Brain pericyte (primary cell): ENCODE measurements around the gene CYP4F2.
"Not testable (repeated sequence)": the region's sequence is repeated elsewhere in the genome, so short reads cannot be mapped to it uniquely, and the experiment has no call there.

Experiments used
- DNase-seq: peaks from one replicate; pipeline ENCODE4 v3.0.0-alpha.2; 2012; ENCODE audit warnings: low read depth, low spot score

The CYP4F2 gene

DNA sequence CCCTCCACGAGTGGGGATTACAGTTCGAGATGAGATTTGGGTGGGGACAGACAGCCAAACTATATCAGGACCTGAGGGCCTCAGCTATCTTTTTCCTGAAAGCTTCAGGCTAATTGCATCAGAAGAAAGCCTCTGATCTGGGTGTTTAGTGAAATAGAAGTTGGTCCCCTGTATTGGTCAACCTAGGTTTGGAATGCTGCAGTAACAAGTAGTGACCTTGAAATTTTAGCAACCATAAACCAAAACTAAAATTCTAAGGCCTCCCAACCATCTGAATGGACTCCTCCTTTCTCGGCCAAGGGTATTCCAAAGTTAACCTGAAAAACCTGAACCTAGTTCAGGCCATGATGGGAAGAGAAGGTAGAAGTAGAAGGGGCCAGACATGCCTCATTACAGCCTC, 47.5 kb downstream of the CYP4F2 start:
- no peak for DNase-seq

- no peak for DNase-seq
Measured at GRCh38 chr19:15846923-15847322, 51.0 kb downstream of the CYP4F2 start.

DNA sequence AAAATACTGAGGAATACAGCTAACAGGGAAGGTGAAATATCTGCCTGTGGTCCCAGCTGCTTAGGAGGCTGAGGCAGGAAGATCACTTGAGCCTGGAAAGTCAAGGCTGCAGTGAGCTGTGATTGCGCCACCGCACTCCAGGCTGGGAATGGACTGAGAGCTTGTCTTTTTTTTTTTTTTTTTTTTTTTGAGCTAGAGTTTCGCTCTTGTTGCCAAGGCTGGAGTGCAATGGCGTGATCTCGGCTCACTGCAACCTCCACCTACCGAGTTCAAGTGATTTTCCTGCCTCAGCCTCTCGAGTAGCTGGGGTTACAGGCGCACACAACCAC, 54.0 kb downstream of the CYP4F2 start:
- not testable (repeated sequence) for DNase-seq

DNA sequence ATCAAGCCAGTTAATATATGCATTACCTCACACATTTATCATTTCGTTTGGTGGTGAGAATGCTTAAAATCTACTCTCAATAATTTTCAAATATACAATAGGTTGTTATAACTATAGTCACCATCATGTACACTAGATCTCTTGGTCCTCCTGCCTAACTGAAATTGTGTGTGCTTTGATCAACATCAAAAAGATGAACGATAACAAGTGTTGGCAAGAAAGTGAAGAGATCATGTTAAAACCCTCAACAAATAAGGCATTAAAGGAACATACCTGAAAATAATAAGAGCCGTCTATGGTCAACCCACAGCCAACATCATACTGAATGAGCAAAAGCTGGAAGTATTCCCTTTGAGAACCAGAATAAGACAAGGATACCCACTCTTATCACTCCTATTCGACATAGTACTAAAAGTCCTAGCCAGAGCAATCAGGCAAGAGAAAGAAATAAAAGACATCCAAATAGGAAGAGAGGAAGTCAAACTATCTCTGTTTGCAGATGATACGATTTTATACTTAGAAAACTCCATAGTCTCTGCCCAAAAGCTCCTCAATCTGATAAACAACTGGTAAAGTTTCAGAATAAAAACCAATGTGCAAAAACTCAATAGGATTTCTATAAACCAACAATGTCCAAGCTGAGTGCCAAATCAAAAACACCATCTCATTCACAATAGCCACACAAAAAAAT, 54.5 kb downstream of the CYP4F2 start:
- no peak for DNase-seq

GRCh38 chr19:15841875-15842569, 55.9 kb downstream of the CYP4F2 start:
- DNase-seq = no peak

GRCh38 chr19:15840833-15841232, 57.0 kb downstream of the CYP4F2 start:
- no peak for DNase-seq

DNA sequence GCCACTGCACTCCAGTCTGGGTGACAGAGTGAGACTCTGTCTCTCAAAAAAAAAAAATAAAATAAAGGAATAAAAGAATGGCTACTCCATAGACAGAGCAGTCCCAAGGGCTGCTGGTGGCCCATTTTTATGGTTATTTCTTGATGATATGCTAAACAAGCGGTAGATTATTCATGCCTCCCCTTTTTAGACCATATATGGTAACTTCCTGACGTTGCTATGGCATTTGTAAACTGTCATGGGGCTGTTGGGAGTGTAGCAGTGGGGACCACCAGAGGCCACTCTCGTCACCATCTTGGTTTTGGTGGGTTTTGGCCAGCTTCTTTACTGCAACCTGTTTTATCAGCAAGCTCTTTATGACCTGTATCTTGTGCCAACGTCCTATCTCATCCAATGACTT, 58.0 kb downstream of the CYP4F2 start:
- DNase-seq = not testable (repeated sequence)

- no peak for DNase-seq
Measured at GRCh38 chr19:15838351-15838750, 59.5 kb downstream of the CYP4F2 start.

DNA sequence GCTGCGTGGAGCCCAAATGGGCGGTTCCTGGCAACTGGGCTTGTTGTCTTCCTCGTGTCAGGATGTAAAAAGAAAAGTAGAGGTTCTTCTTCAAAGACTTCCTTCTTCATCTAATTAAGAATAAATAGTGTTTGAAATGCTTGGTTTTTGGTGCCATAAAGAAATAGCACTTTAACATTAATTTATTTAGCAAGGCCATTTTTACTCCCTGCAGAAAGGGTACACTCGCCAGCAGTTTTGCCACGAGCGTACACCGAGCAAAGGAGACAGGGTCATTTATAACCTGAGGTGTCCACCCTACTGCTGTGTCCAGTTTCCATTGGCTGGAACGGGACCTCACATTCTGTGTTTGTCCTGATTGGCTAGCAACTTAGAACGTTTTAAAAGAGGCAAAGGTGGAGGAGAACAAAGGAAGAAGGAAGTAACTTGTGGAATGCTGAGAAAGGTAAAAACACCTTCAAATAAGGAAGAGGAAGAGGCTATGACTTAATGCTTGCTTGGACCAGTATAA, 60.6 kb downstream of the CYP4F2 start:
- no peak for DNase-seq

- peak; percentile 24 for DNase-seq
Measured at GRCh38 chr19:15836330-15837220, 61.3 kb downstream of the CYP4F2 start.

GRCh38 chr19:15835565-15836329, 62.1 kb downstream of the CYP4F2 start:
- DNase-seq = not testable (repeated sequence)

DNA sequence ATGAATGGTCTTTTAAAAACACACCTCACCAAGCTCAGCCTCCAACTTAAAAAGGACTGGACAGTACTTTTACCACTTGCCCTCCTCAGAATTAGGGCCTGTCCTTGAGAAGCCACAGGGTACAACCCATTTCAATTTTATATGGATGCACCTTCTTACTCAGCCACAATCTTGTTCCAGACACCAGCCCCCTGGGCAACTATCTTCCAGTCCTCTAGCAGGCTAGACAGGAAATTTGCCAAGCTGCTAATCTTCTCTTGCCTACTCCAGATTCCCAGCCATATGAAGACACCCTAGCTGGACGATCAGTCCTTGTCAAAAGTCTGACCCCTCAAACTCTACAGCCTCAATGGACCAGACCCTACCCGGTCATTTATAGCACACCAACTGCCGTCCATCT, 63.6 kb downstream of the CYP4F2 start:
- not testable (repeated sequence) for DNase-seq

DNA sequence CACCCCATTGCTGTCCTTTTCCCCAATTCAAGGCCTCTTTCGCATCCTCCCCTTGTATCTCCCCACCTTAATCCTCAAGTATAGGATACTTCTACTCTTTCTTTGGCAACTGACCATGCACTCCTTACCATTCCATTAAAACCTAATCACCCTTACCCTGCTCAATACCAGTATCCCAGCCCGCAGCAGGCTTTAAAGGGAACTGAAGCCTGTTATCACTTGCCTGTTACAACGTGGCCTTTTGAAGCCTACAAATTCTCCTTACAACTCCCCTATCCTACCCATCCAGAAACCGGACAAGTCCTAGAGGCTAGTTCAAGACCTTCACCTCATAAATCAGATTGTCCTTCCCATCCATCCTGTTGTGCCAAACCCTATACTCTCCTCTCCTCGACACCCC, 66.2 kb downstream of the CYP4F2 start:
- no peak for DNase-seq

DNA sequence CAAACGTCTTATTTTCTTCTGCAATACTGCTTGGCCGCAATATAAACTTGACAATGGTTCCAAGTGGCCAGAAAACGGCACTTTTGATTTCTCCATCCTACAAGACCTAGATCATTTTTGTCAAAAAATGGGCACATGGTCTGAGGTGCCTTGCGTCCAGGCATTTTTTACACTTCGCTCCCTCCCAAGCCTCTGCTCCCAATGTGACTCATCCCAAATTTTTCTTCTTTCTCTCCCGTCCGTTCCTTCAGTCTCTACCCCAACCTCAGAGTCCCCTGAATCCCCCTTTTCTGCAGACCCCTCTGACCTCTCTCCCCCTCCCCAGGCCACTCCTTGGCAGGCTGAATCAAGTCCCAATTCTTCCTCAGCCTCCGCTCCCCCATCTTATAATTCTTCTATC, 68.1 kb downstream of the CYP4F2 start:
- no peak for DNase-seq

- DNase-seq = no peak
Measured at GRCh38 chr19:15829306-15829698, 68.6 kb downstream of the CYP4F2 start.

DNA sequence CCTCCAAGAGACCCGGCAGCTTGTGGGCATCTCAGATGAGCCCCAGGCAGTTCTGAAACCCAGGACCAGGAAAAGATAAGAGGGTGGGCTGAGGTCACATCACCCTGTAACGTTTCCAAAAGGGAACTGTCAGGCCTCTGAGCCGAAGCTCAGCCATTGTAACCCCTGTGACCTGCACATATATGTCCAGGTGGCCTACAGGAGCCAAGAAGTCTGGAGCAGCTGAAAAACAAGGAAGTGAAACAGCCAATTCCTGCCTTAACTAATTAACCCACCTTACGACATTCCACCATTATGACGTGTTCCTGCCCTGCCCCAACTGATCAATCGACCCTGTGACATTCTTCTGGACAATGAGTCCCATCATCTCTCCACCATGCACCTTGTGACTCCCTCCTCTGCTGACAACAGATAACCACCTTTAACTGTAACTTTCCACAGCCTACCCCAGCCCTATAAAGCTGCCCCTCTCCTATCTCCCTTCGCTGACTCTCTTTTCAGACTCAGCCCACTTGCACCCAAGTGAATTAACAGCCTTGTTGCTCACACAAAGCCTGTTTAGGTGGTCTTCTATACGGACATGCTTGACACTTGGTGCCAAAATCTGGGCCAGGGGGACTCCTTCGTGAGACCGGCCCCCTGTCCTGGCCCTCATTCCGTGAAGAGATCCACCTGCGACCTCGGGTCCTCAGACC, 69.1 kb downstream of the CYP4F2 start:
- not testable (repeated sequence) for DNase-seq

DNA sequence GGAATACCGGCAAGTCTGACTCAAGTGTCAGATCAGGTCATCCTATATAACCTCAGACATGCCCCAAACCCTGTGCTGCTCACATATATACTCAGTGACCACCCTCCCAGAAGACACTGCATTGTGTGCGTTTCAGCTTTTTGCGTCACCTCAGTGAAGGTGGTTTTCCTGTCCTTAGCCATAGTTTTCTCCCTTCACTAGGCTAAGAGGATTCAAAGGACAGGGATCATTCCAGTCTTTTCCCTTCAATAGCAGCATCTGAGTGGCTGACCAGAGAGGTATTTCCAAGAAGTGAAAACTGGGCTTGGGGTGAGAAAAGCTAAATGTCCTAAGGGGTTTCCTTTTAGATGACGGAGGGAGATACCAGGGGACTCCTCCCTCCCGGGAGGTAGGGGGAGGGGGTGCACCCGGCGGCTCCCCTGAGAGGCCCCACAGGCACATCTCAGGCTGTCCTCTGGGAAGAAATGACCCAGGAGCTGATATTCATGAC, 69.7 kb downstream of the CYP4F2 start:
- DNase-seq = no peak
